Measurements from ENCODE around the gene LIN54.

- TF ChIP-seq CTCF (IDR thresholded peaks at IDR 0.05) (no peak), POLR2A (IDR thresholded peaks at IDR 0.05) (no peak), POLR2AphosphoS5 (IDR thresholded peaks at IDR 0.05) (no peak)
These were observed 20.8 kb downstream of the LIN54 start for GRCh38 chr4:82989575-82990429.

Measured in sigmoid colon (tissue), 4 donors.